ENCODE data around the gene PWWP2B. TPM values are rescaled to one million over a fixed set of nuclear protein-coding genes. Genes with fewer than 3 reads are reported as not detected.

The PWWP2B gene
- total RNA-seq, 2 donors from 2014 or later: 33.8 to 61.0 TPM

DNA sequence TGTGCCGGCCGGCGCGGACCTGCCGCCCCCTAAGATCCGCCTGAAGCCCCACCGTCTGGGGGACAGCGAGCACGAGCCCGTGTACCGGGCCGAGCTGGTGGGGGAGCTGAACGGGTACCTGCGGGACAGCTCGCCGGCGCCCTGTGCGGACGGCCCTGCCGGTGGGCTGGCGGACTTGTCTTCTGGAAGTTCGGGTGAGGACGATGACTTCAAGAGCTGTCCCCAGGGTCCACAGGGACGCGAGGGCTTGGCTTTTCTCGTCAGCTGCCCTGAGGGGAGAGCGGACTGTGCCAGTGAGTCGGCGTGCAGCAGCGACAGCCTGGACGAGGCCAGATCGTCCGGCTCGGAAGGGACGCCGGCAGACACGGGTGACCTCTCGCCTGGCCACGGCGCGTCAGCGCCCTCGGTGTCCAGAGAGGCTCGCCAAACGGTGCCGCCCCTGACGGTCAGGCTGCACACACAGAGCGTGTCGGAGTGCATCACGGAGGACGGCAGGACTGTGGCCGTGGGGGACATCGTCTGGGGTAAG is 8.5 kb downstream of the PWWP2B start:
- Histone ChIP-seq H3K27me3 (no peaks in the 10 kb centered on the region), H3K4me3 (no peak overlapping the region), H3K36me3 (peaks cover 21% of the 10 kb centered on the region), H3K9me3 (no peaks in the 10 kb centered on the region), H3K9ac (ENCODE audit: low read depth in 2 of 2, low read length in 2 of 2) (no peak overlapping the region), H3K4me1 (peaks cover 44% of the 10 kb centered on the region), H3K27ac (no peak overlapping the region)
- TF ChIP-seq, protein P1, sequence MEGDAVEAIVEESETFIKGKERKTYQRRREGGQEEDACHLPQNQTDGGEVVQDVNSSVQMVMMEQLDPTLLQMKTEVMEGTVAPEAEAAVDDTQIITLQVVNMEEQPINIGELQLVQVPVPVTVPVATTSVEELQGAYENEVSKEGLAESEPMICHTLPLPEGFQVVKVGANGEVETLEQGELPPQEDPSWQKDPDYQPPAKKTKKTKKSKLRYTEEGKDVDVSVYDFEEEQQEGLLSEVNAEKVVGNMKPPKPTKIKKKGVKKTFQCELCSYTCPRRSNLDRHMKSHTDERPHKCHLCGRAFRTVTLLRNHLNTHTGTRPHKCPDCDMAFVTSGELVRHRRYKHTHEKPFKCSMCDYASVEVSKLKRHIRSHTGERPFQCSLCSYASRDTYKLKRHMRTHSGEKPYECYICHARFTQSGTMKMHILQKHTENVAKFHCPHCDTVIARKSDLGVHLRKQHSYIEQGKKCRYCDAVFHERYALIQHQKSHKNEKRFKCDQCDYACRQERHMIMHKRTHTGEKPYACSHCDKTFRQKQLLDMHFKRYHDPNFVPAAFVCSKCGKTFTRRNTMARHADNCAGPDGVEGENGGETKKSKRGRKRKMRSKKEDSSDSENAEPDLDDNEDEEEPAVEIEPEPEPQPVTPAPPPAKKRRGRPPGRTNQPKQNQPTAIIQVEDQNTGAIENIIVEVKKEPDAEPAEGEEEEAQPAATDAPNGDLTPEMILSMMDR (IDR thresholded peaks at IDR 0.05): no peak
- DNase-seq: no peak
- intact Hi-C loops (cut with DNase I): no loop called here

DNA sequence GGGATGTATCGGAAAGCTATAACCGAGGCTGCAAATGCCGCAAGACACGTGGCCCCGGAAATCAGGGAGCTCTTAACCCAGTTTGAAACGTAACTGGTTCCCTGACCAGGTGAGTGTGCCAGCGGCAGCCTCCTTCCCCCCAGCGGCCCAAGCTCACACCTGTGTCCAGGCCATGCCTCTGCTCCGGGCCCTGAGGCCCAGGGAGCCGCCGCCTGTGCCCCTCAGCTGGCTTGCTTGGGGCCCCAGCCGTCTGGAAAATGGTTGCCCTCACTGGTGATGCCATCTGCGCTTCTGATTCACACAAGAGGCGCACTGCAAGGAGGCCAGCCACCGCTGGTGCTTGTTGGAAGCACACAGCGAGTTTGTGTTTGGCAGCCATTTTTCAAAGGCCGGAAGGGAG is 9.2 kb downstream of the PWWP2B start:
- peak overlapping the region; percentile 94 for H3K27ac ChIP-seq
- peaks cover 21% of the 10 kb centered on the region for H3K36me3 ChIP-seq
- peak overlapping the region in 1 of 2 donors; percentile 97 for H3K9ac ChIP-seq (ENCODE audit: low read depth in 2 of 2, low read length in 2 of 2)
- intact Hi-C loops (cut with DNase I): no loop called here
- H3K27me3 ChIP-seq: no peaks in the 10 kb centered on the region
- H3K4me3 ChIP-seq: no peak overlapping the region
- TF ChIP-seq, protein P1 (IDR thresholded peaks at IDR 0.05): no peak
- no peak for DNase-seq
- peaks cover 38% of the 10 kb centered on the region for H3K4me1 ChIP-seq
- no peaks in the 10 kb centered on the region for H3K9me3 ChIP-seq

DNA sequence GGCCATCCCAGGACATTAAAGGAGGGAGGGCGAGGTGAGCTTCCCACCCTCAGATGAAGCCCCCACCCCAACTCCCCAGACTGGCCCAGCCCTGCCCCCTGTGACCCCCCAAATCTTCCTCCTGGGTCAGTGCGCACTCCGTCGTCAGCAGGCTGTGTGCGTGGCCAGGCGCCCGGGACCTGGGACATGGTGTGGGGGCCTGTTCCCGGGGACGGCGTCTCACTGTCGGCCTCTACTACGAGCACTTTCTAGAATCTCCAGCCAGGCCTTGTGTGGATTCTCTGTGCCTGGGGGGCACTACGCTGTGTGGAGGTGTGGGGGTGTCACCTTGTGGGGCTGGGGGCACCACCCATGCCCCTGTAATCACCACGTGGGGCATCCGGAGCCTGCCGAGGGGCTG is 9.8 kb downstream of the PWWP2B start:
- no peak overlapping the region for H3K4me3 ChIP-seq
- intact Hi-C loops (cut with DNase I): no loop called here
- TF ChIP-seq, protein P1 (IDR thresholded peaks at IDR 0.05): no peak

DNA sequence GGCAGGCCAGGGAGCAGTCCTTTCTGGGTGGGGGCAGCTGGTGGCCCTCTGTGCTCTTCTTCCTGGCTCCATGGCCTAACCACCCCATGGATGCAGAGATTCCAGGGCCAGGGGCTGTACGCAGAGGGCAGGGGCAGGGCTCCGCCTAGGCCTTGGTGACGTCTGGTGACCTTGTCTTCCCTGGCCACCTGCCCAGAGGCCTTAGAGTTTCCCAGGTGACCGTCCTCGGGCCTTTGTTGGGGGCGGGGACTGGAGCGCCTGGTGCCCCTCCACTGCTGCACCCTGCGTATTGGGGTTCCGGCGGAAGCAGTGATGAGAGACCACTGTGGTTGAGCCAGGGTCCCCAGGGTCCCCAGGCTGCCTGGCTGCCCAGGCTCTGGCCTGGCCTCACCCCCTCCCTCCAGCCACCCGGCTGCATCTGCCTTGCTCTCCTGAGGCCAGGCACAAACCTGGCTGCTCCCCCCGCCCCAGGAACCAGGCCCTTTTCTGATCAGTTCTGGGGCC is 10.3 kb downstream of the PWWP2B start:
- H3K4me1 ChIP-seq: peaks cover 36% of the 10 kb centered on the region
- H3K27ac ChIP-seq: peak overlapping the region; percentile 94
- H3K36me3 ChIP-seq: peaks cover 21% of the 10 kb centered on the region
- peak overlapping the region; percentile 73 to 97 for H3K9ac ChIP-seq (ENCODE audit: low read depth in 2 of 2, low read length in 2 of 2)
- no peaks in the 10 kb centered on the region for H3K27me3 ChIP-seq
- intact Hi-C loops (cut with DNase I): no loop called here
- no peak overlapping the region for H3K4me3 ChIP-seq
- TF ChIP-seq, protein P1 (IDR thresholded peaks at IDR 0.05): no peak
- H3K9me3 ChIP-seq: no peaks in the 10 kb centered on the region
- peak; percentile 93 for DNase-seq

More for the DNA sequence above, 9.8 kb downstream of the PWWP2B start:
- DNase-seq: no peak
- Histone ChIP-seq H3K4me1 (peaks cover 38% of the 10 kb centered on the region), H3K9ac (ENCODE audit: low read depth in 2 of 2, low read length in 2 of 2) (peak overlapping the region; percentile 73 to 97), H3K27me3 (no peaks in the 10 kb centered on the region), H3K27ac (peak overlapping the region; percentile 94), H3K36me3 (peaks cover 21% of the 10 kb centered on the region), H3K9me3 (no peaks in the 10 kb centered on the region)

DNA sequence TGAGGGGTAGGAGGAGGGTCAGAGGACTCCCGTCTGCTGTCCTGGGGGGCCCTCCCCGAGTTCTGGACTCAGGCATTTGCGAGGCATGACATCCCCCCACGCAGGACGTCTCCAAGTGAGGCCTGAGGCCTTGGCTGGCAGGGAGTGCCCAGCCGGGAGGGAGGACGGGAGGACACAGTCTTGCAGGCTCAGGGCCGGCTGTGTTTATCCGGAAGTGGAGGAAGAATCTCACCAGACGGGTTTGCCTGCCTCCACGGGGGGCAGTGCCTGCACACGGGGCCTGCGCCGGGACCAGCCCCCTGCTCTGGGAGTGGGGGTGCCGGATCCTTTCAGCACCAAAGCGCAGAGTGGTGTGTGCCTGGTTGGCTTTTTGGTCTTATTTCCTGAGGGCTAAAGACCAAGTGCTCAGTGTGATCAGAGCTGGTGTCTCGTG is 10.9 kb downstream of the PWWP2B start:
- Histone ChIP-seq H3K9ac (ENCODE audit: low read depth in 2 of 2, low read length in 2 of 2) (peak overlapping the region; percentile 73 to 97), H3K4me3 (peak overlapping the region; percentile 5)
- intact Hi-C loops (cut with DNase I): no loop called here

More for the DNA sequence above, 10.9 kb downstream of the PWWP2B start:
- peak overlapping the region; percentile 94 for H3K27ac ChIP-seq
- peaks cover 36% of the 10 kb centered on the region for H3K4me1 ChIP-seq
- peaks cover 21% of the 10 kb centered on the region for H3K36me3 ChIP-seq
- peak; percentile 94 for DNase-seq
- TF ChIP-seq, protein P1 (IDR thresholded peaks at IDR 0.05): no peak
- no peaks in the 10 kb centered on the region for H3K27me3 ChIP-seq
- H3K9me3 ChIP-seq: no peaks in the 10 kb centered on the region
